Testis (tissue), 3 donors: ENCODE results near the gene ZNF230. TPM values are rescaled to one million over a fixed set of nuclear protein-coding genes. Genes with fewer than 3 reads are reported as not detected.
A peak's percentile ranks its signal among the peaks of the same experiment; 100 is the strongest.

ENCODE experiments used
- DNase-seq: peaks from one replicate; pipeline ENCODE4 v3.0.0-alpha.2; 2019
- H3K27ac ChIP-seq, 2 donors: fragments of 200-600 bp; sonication (generic); one replicate each; pipeline ENCODE4 v1.5.1; 2019
- H3K27me3 ChIP-seq: fragments of 200-600 bp; sonication (generic); one replicate; pipeline ENCODE4 v1.5.1; 2019
- H3K36me3 ChIP-seq: fragments of 200-600 bp; sonication (generic); one replicate; pipeline ENCODE4 v1.5.1; 2017; ENCODE audit warnings: low read depth; ENCODE audit errors: missing control alignments
- H3K4me1 ChIP-seq: fragments of 200-600 bp; sonication (generic); one replicate; pipeline ENCODE4 v1.5.1; 2019
- H3K4me3 ChIP-seq, 2 donors: fragments of 200-600 bp; sonication (generic); one replicate each; pipeline ENCODE4 v1.5.1; 2017 to 2019
- H3K9me3 ChIP-seq: fragments of 200-600 bp; sonication (generic); one replicate; pipeline ENCODE4 v1.5.1; 2017
- CTCF ChIP-seq, 3 experiments: fragments of 450-650 bp in 2 of 3; fragments of 200-600 bp in 1 of 3; sonication (generic) in 1 of 3; IDR thresholded peaks; one replicate each; pipeline ENCODE4 v1.5.1; 2016 to 2019; ENCODE audit warnings: antibody characterized with exemption in 3 of 3, mild to moderate bottlenecking in 2 of 3, moderate library complexity in 1 of 3
- POLR2A ChIP-seq: fragments of 450-650 bp; IDR thresholded peaks from one replicate; pipeline ENCODE4 v1.6.1; 2017; ENCODE audit warnings: antibody characterized with exemption, mild to moderate bottlenecking, moderate library complexity
- WGBS, 2 donors: methylation state at CpG; one replicate each; pipeline ENCODE4 v1.1.5; 2018; 5-methylcytosine and 5-hydroxymethylcytosine counted together
- intact Hi-C: fragments of 100-400 bp; cut with DNase I; formaldehyde crosslinking; loops from one replicate; pipeline ENCODE4 v1.15.1; 2023; ENCODE audit warnings: low total_unique reads
- polyA plus RNA-seq: library from polyadenylated mRNA; stranded (reverse); fragments of 350-450 nt; fragmentation: Illumina TruSeq; extraction: RNeasy Lipid Tissue Mini Kit (QIAGEN cat#74804); gene quantifications from one replicate; pipeline ENCODE4 v1.2.3, GENCODE V29; 2014; ENCODE audit warnings: low read depth, low replicate concordance; ENCODE audit not compliant: insufficient read depth
- total RNA-seq, 2 donors: library from RNA; depleted of rRNA; stranded (reverse); fragments of >200 nt; gene quantifications; one replicate each; pipeline ENCODE4 v1.2.3, GENCODE V29; 2016

Gene ZNF230
- total and polyA plus RNA-seq, 3 donors from 2014 or later = 3.3 to 5.6 (median 4.6) TPM

DNA sequence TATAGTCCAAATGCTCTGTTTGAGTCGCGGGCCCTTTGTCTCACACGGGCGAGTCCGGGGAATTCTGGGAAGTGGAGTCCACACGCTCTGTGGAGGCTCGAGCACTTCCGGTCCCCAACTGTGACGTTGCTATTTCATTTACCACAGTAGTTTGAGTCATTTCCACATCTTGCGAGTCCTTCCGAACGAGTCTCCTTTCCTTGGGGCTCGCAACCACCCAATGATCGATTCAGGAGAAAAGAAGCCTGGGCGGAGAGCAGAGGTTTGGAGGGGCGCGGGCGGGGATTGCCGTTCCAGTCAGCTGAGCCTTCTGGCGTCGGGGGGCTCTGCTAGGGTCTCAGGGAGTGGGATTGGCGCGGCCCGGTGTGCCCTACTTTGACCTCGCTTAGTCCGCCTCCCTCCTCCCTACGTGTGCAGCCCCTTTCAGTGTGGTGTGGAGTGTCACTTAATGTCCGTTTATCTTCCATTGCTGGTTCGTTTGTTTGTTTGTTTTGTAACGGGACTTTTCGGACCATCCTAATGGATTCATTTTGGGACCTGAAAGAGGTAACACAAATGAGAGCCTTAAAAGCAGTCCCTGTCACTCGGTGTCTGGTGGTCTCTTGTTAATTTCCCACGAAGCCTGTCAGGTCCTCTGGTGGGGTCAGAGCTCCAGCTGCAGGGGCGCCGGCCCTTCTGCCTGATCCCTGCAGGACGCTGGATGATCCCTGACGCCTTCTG lies 22.6 kb downstream of the ZNF230 start, which contains the start of gene ZNF222:
Gene ZNF222, plus strand, starts transcription at position 163 of the 720 bp plus-strand sequence. Its CDS starts 58 bp downstream, at position 221.
- peak within 1 kb of the TSS; percentile 72 to 74 for H3K4me3 ChIP-seq
- H3K36me3 ChIP-seq = no peaks in the 10 kb centered on the region
- H3K9me3 ChIP-seq = no peaks in the 10 kb centered on the region
- DNase-seq = peak; percentile 95
- TF ChIP-seq CTCF (IDR thresholded peaks at IDR 0.05) (no peak), POLR2A (no peak)
- H3K4me1 ChIP-seq = peaks cover 8% of the 10 kb centered on the region
- 2% methylated on average over 37 of the region's 37 CpGs for WGBS, 2 donors
- intact Hi-C loops = no loop called here
- H3K27me3 ChIP-seq = no peaks in the 10 kb centered on the region
- H3K27ac ChIP-seq = peak within 1 kb of the TSS in 1 of 2 donors; percentile 69

- no peaks in the 10 kb centered on the region for H3K9me3 ChIP-seq
- intact Hi-C loops = no loop called here
- 80 to 94% methylated on average over 6 of the region's 6 CpGs for WGBS, 2 donors
These were observed 23.9 kb downstream of the ZNF230 start for GRCh38 chr19:44026622-44027021.

DNA sequence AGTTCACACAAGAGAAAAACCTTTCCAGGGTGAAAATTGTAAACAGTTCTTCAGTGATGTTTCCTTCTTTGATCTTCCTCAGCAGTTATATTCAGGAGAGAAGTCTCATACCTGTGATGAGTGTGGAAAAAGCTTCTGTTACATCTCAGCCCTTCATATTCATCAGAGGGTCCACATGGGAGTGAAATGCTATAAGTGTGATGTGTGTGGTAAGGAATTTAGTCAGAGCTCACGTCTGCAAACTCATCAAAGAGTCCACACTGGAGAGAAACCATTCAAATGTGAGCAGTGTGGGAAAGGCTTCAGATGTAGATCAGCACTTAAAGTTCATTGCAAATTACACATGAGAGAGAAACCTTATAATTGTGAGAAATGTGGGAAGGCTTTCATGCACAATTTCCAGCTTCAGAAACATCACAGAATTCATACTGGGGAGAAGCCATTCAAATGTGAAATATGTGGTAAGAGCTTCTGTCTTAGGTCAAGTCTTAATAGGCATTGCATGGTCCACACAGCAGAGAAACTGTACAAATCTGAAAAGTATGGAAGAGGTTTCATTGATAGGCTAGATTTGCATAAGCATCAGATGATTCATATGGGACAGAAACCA lies 29.3 kb downstream of the ZNF230 start:
- Histone ChIP-seq H3K9me3 (no peaks in the 10 kb centered on the region), H3K4me1 (no peaks in the 10 kb centered on the region), H3K4me3 (no peak overlapping the region), H3K27me3 (no peaks in the 10 kb centered on the region), H3K27ac (no peak overlapping the region), H3K36me3 (no peaks in the 10 kb centered on the region)
- no peak for DNase-seq
- TF ChIP-seq CTCF (IDR thresholded peaks at IDR 0.05) = no peak
- no peak for TF ChIP-seq POLR2A
- WGBS, 2 donors = 83 to 89% methylated on average over 1 of the region's 1 CpG
- intact Hi-C loops = no loop called here

More at GRCh38 chr19:44026622-44027021, 23.9 kb downstream of the ZNF230 start:
- Histone ChIP-seq H3K4me1 (peaks cover 8% of the 10 kb centered on the region), H3K27me3 (no peaks in the 10 kb centered on the region), H3K4me3 (no peak overlapping the region), H3K36me3 (no peaks in the 10 kb centered on the region), H3K27ac (no peak overlapping the region)
- TF ChIP-seq POLR2A (no peak), CTCF (IDR thresholded peaks at IDR 0.05) (no peak)
- no peak for DNase-seq

GRCh38 chr19:44042147-44042546 lies 39.4 kb downstream of the ZNF230 start:
- no peak for TF ChIP-seq POLR2A
- no peak for TF ChIP-seq CTCF (IDR thresholded peaks at IDR 0.05)
- Histone ChIP-seq H3K27ac (no peak overlapping the region), H3K36me3 (no peaks in the 10 kb centered on the region), H3K27me3 (no peaks in the 10 kb centered on the region), H3K9me3 (no peaks in the 10 kb centered on the region), H3K4me1 (no peaks in the 10 kb centered on the region), H3K4me3 (no peak overlapping the region)
- intact Hi-C loops = no loop called here
- WGBS, 2 donors = 77 to 80% methylated on average over 2 of the region's 2 CpGs
- DNase-seq = no peak
